GM12875 (cell line): Measurements from ENCODE around the gene DIAPH2.

Experiments used
- H3K4me3 ChIP-seq: one replicate; pipeline ENCODE4 v1.5.1; 2011; ENCODE audit warnings: low read depth, low read length, control low read depth
- CTCF ChIP-seq: IDR thresholded peaks from 2 replicates; pipeline ENCODE4 v1.5.1; 2011; ENCODE audit warnings: low read depth, mild to moderate bottlenecking, control low read depth, inconsistent platforms, low read length, moderate library complexity, borderline replicate concordance; ENCODE audit not compliant: insufficient read depth

Gene DIAPH2

DNA sequence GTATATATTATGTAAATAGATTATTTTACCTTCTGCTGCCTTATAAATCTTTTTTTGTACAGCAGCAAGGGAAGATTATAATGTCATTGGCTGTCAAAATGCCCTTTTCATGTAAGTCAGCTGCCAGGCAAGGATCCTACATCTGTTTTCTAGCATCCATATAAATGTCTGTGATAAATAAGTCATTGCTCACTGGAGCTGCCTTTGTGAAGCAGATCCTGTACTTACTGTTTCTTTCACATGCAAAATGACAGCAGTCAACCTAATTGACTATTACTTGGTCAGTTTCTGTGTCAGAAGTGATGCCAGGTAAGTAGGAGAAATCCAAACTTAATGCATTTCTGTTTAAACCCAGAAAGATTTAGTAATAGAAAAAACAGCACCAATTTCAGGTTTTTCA is 819.8 kb downstream of the DIAPH2 start:
- H3K4me3 ChIP-seq: no peak overlapping the region
- TF ChIP-seq CTCF: no peak

DNA sequence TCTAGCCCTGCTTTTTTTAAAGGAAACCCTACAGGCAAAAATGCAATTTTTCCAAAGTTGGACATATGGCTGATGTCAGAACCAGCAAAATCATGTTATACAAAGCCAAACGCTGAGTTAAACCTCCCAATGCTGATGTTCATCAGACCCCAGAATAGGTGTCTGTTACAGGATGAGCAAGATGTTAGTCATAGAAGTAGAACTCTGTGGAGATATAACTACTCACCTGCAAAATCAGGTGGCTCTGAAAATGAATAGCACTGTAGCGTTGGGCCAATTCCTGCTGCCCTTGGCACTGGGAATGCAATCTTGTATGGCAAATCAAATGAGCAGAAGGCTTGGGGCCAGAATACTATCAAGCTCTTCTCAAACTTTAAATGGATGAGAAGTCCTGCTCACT is 833.1 kb downstream of the DIAPH2 start:
- H3K4me3 ChIP-seq: no peak overlapping the region
- no peak for TF ChIP-seq CTCF

- no peak overlapping the region for H3K4me3 ChIP-seq
- TF ChIP-seq CTCF: no peak
Measured at GRCh38 chrX:97522307-97522706, 837.7 kb downstream of the DIAPH2 start.

GRCh38 chrX:97524340-97524739 is 839.7 kb downstream of the DIAPH2 start:
- H3K4me3 ChIP-seq: no peak overlapping the region
- no peak for TF ChIP-seq CTCF

DNA sequence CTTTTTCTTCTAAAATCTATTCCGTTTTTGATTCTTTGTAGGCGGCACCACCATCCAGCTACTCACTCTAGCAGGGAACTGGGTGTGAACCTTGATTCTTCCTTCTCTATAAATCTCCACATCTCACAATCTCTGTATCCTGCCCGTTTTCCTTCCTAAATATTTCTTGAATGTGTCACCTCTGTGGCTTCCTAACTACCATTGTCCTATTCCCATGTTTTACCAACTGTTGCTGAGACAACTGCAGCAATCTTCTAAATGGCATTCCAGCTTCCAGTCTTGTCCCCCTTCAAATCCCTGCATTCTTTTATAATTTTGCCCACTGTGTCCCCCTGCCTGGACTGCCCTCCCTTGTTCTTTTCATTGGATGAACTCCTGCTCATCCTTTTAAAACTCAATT is 840.4 kb downstream of the DIAPH2 start:
- no peak for TF ChIP-seq CTCF
- no peak overlapping the region for H3K4me3 ChIP-seq

- TF ChIP-seq CTCF: no peak
- no peak overlapping the region for H3K4me3 ChIP-seq
Measured at GRCh38 chrX:97525981-97526380, 841.3 kb downstream of the DIAPH2 start.

GRCh38 chrX:97527725-97528124 is 843.1 kb downstream of the DIAPH2 start:
- TF ChIP-seq CTCF: no peak

More at GRCh38 chrX:97527725-97528124, 843.1 kb downstream of the DIAPH2 start:
- no peak overlapping the region for H3K4me3 ChIP-seq
